ENCODE measurements around the gene AKAP10. TPM values are rescaled to one million over a fixed set of nuclear protein-coding genes. Genes with fewer than 3 reads are reported as not detected.

AKAP10 gene
- total and polyA plus RNA-seq, 7 donors, result 4.2 to 16.8 (median 11.1) TPM

GRCh38 chr17:19940722-19941464 is 36.7 kb downstream of the AKAP10 start:
- no peaks in the 10 kb centered on the region for H3K9me3 ChIP-seq
- TF ChIP-seq CTCF (IDR thresholded peaks at IDR 0.05), result no peak
- no peaks in the 10 kb centered on the region for H3K27me3 ChIP-seq (ENCODE audit: insufficient read depth in 3 of 3, low read length in 2 of 3)
- ATAC-seq, result no peak
- H3K4me1 ChIP-seq, result no peaks in the 10 kb centered on the region
- H3K4me3 ChIP-seq, result no peak overlapping the region
- peaks cover 4 to 75% of the 10 kb centered on the region in 2 donors for H3K36me3 ChIP-seq (ENCODE audit: insufficient read depth in 1 of 2, low read depth in 1 of 2)
- DNase-seq, result no peak
- intact Hi-C loops (cut with DNase I), result loop anchor here in 1 of 2 donors (10.0 kb wide), 1 partner anchor 66 kb away; no protein-coding TSS in a partner anchor
- 74 to 78% (median 77%) methylated on average over 4 of the region's 4 CpGs for WGBS, 3 donors
- H3K27ac ChIP-seq, result no peak overlapping the region

GRCh38 chr17:19939993-19940721 is 37.5 kb downstream of the AKAP10 start:
- TF ChIP-seq CTCF (IDR thresholded peaks at IDR 0.05), result no peak
- Histone ChIP-seq H3K27me3 (ENCODE audit: insufficient read depth in 3 of 3, low read length in 2 of 3) (no peaks in the 10 kb centered on the region), H3K27ac (no peak overlapping the region), H3K36me3 (ENCODE audit: insufficient read depth in 1 of 2, low read depth in 1 of 2) (peaks cover 4 to 76% of the 10 kb centered on the region in 2 donors), H3K9me3 (no peaks in the 10 kb centered on the region), H3K4me3 (no peak overlapping the region), H3K4me1 (no peaks in the 10 kb centered on the region)
- intact Hi-C loops (cut with DNase I), result loop anchor here in 1 of 2 donors (10.0 kb wide), 1 partner anchor 65 kb away; no protein-coding TSS in a partner anchor
- no peak for ATAC-seq
- WGBS, 3 donors, result 89 to 97% (median 91%) methylated on average over 2 of the region's 2 CpGs
- DNase-seq, result no peak

- no peak for ATAC-seq
These were observed 38.9 kb downstream of the AKAP10 start for GRCh38 chr17:19938736-19939135.

GRCh38 chr17:19937522-19937921 is 40.1 kb downstream of the AKAP10 start:
- no peaks in the 10 kb centered on the region for H3K27me3 ChIP-seq (ENCODE audit: insufficient read depth in 3 of 3, low read length in 2 of 3)
- no peaks in the 10 kb centered on the region for H3K9me3 ChIP-seq
- no peak overlapping the region for H3K27ac ChIP-seq
- H3K4me1 ChIP-seq, result no peaks in the 10 kb centered on the region
- H3K36me3 ChIP-seq (ENCODE audit: insufficient read depth in 1 of 2, low read depth in 1 of 2), result peaks cover 9 to 85% of the 10 kb centered on the region in 2 donors
- ATAC-seq, result no peak
- WGBS, 3 donors, result 90 to 99% (median 95%) methylated on average over 2 of the region's 2 CpGs
- H3K4me3 ChIP-seq, result no peak overlapping the region
- no peak for DNase-seq
- intact Hi-C loops (cut with DNase I), result no loop called here
- TF ChIP-seq CTCF (IDR thresholded peaks at IDR 0.05), result no peak

More at GRCh38 chr17:19938736-19939135, 38.9 kb downstream of the AKAP10 start:
- Histone ChIP-seq H3K4me3 (no peak overlapping the region), H3K4me1 (no peaks in the 10 kb centered on the region), H3K36me3 (ENCODE audit: insufficient read depth in 1 of 2, low read depth in 1 of 2) (peaks cover 13 to 79% of the 10 kb centered on the region in 2 donors), H3K9me3 (no peaks in the 10 kb centered on the region), H3K27me3 (ENCODE audit: insufficient read depth in 3 of 3, low read length in 2 of 3) (no peaks in the 10 kb centered on the region), H3K27ac (no peak overlapping the region)
- no peak for DNase-seq
- TF ChIP-seq CTCF (IDR thresholded peaks at IDR 0.05), result no peak
- intact Hi-C loops (cut with DNase I), result no loop called here
- 86 to 94% (median 88%) methylated on average over 10 of the region's 10 CpGs for WGBS, 3 donors
